WTC11 (cell line): ENCODE measurements around the gene GRM8. TPM values are rescaled to one million over a fixed set of nuclear protein-coding genes. Genes with fewer than 3 reads are reported as not detected.

ENCODE experiments used
- ATAC-seq: fragments of 200-7000 bp; cut with Tn5 transposase; 2 replicates; pipeline ENCODE4 v1.10.0; 2021; ENCODE audit warnings: mild to moderate bottlenecking, moderate library complexity
- CTCF ChIA-PET: fragments of 300-600 bp; sonication (Branson Sonifier 250); formaldehyde crosslinking; loops from one replicate; lab custom pipeline; 2021; ENCODE audit warnings: antibody characterized with exemption; lab: Charles Lee
- POLR2A ChIA-PET: fragments of 350-600 bp; sonication (Branson Sonifier 250); formaldehyde crosslinking; loops from one replicate; lab custom pipeline; 2021; ENCODE audit warnings: antibody characterized with exemption; lab: Charles Lee
- DNase-seq: peaks from one replicate; pipeline ENCODE4 v3.0.0; 2021; ENCODE audit warnings: low spot score
- H3K27ac Mint-ChIP-seq: 2 replicates; pipeline ENCODE4 v1.8.0; 2021; ENCODE audit warnings: mixed read lengths
- H3K27me3 Mint-ChIP-seq: 2 replicates; pipeline ENCODE4 v1.8.0; 2021; ENCODE audit warnings: low read depth, mild to moderate bottlenecking, moderate library complexity, mixed read lengths
- H3K36me3 Mint-ChIP-seq: 2 replicates; pipeline ENCODE4 v1.8.0; 2021; ENCODE audit warnings: mixed read lengths
- H3K4me1 Mint-ChIP-seq: 2 replicates; pipeline ENCODE4 v1.8.0; 2022; ENCODE audit warnings: mixed read lengths
- H3K4me3 Mint-ChIP-seq: 2 replicates; pipeline ENCODE4 v1.8.0; 2021; ENCODE audit warnings: mild to moderate bottlenecking, moderate library complexity, mixed read lengths
- H3K9me3 Mint-ChIP-seq: 2 replicates; pipeline ENCODE4 v1.8.0; 2021; ENCODE audit warnings: mixed read lengths
- ARID4B ChIP-seq: sonication (generic); formaldehyde crosslinking; IDR thresholded peaks from 2 replicates; pipeline ENCODE4 v1.8.0; 2023; ENCODE audit warnings: missing genetic modification reagents, mild to moderate bottlenecking, borderline replicate concordance
- ATF3 ChIP-seq: sonication (generic); formaldehyde crosslinking; conservative IDR thresholded peaks from 2 replicates; pipeline ENCODE4 v1.8.1; 2022; ENCODE audit warnings: mild to moderate bottlenecking, missing genetic modification reagents
- CBFB ChIP-seq: sonication (generic); formaldehyde crosslinking; IDR thresholded peaks from 2 replicates; pipeline ENCODE4 v1.8.1; 2022; ENCODE audit warnings: mild to moderate bottlenecking, low read depth, missing genetic modification reagents
- CDX4 ChIP-seq: fragments of 250-450 bp; sonication (Bioruptor Pico); IDR thresholded peaks from 2 replicates; pipeline ENCODE4 v1.9.0; 2021; ENCODE audit warnings: moderate library complexity, mild to moderate bottlenecking, inconsistent platforms, borderline replicate concordance
- CREM ChIP-seq: sonication (generic); formaldehyde crosslinking; IDR thresholded peaks from 2 replicates; pipeline ENCODE4 v1.8.1; 2022; ENCODE audit warnings: mild to moderate bottlenecking, missing genetic modification reagents, moderate library complexity
- E2F1 ChIP-seq: sonication (generic); formaldehyde crosslinking; IDR thresholded peaks from 2 replicates; pipeline ENCODE4 v1.8.0; 2022; ENCODE audit warnings: mild to moderate bottlenecking, missing genetic modification reagents
- FOXJ3 ChIP-seq: sonication (generic); formaldehyde crosslinking; IDR thresholded peaks from 2 replicates; pipeline ENCODE4 v1.9.0; 2021; ENCODE audit warnings: missing genetic modification reagents, mild to moderate bottlenecking, borderline replicate concordance
- GABPB1 ChIP-seq: sonication (generic); formaldehyde crosslinking; IDR thresholded peaks from 2 replicates; pipeline ENCODE4 v1.8.1; 2023; ENCODE audit warnings: mild to moderate bottlenecking, missing genetic modification reagents
- HMGA2 ChIP-seq: fragments of 250-450 bp; sonication (Bioruptor Pico); IDR thresholded peaks from 2 replicates; pipeline ENCODE4 v1.4.0; 2021; ENCODE audit warnings: mild to moderate bottlenecking, moderate library complexity
- HMGXB4 ChIP-seq: sonication (generic); formaldehyde crosslinking; IDR thresholded peaks from 2 replicates; pipeline ENCODE4 v1.8.1; 2023; ENCODE audit warnings: mild to moderate bottlenecking, moderate library complexity, missing genetic modification reagents
- IRF2 ChIP-seq: sonication (generic); formaldehyde crosslinking; IDR thresholded peaks from 2 replicates; pipeline ENCODE4 v1.8.0; 2022; ENCODE audit warnings: low read depth, missing genetic modification reagents, borderline replicate concordance
- NR2C2 ChIP-seq: sonication (generic); formaldehyde crosslinking; IDR thresholded peaks from 2 replicates; pipeline ENCODE4 v1.8.0; 2022; ENCODE audit warnings: mild to moderate bottlenecking, missing genetic modification reagents
- NR3C1 ChIP-seq: sonication (generic); formaldehyde crosslinking; conservative IDR thresholded peaks from 2 replicates; pipeline ENCODE4 v1.8.1; 2023; ENCODE audit warnings: low read depth, mild to moderate bottlenecking, missing genetic modification reagents
- OVOL2 ChIP-seq: fragments of 250-450 bp; sonication (Bioruptor Pico); IDR thresholded peaks from 2 replicates; pipeline ENCODE4 v1.9.0; 2021; ENCODE audit warnings: mild to moderate bottlenecking, borderline replicate concordance
- ZBTB43 ChIP-seq: sonication (generic); formaldehyde crosslinking; IDR thresholded peaks from 2 replicates; pipeline ENCODE4 v1.8.1; 2023; ENCODE audit warnings: mild to moderate bottlenecking, missing genetic modification reagents
- ZNF281 ChIP-seq: sonication (generic); formaldehyde crosslinking; IDR thresholded peaks from 2 replicates; pipeline ENCODE4 v1.8.0; 2023; ENCODE audit warnings: mild to moderate bottlenecking, missing genetic modification reagents
- ZNF396 ChIP-seq: fragments of 250-450 bp; sonication (Bioruptor Pico); IDR thresholded peaks from 2 replicates; pipeline ENCODE4 v1.8.0; 2021; ENCODE audit warnings: mild to moderate bottlenecking, moderate library complexity, borderline replicate concordance
- ZNF416 ChIP-seq: fragments of 250-450 bp; sonication (Bioruptor Pico); IDR thresholded peaks from 2 replicates; pipeline ENCODE4 v1.9.0; 2021; ENCODE audit warnings: mild to moderate bottlenecking, inconsistent platforms
- ZNF671 ChIP-seq: fragments of 250-450 bp; sonication (Bioruptor Pico); IDR thresholded peaks from 2 replicates; pipeline ENCODE4 v1.8.0; 2021; ENCODE audit warnings: mild to moderate bottlenecking
- total RNA-seq: library from RNA; stranded (reverse); gene quantifications from 3 replicates; pipeline ENCODE4 v1.2.3, GENCODE V29; 2021

The GRM8 gene
- total RNA-seq, 1 experiment from 2014 or later = 2.3 TPM

- Mint-ChIP-seq H3K4me1 (peaks cover 25% of the 10 kb centered on the region), H3K27ac (no peak overlapping the region), H3K27me3 (no peaks in the 10 kb centered on the region; the same call in 1 of the 2 replicates), H3K4me3 (peak overlapping the region; percentile 27), H3K36me3 (no peaks in the 10 kb centered on the region), H3K9me3 (no peaks in the 10 kb centered on the region)
- peak; percentile 91 for ATAC-seq
- ChIA-PET CTCF (interaction anchor here (0.8 to 2.1 kb wide), 9 partner anchors 10 to 121 kb away, joined by 3 to 7 read pairs (median 4); partner anchors contain the start of gene GRM8), POLR2A (no interaction called here)
- TF ChIP-seq ZNF416 (CRISPR knock-in tag) (no peak), HMGA2 (no peak), IRF2 (no peak), NR3C1 (CRISPR knock-in tag) (no peak), ATF3 (CRISPR knock-in tag) (no peak), CBFB (no peak), FOXJ3 (no peak), ARID4B (CRISPR knock-in tag) (no peak), NR2C2 (no peak), ZNF671 (CRISPR knock-in tag) (no peak), GABPB1 (CRISPR knock-in tag) (no peak), ZNF396 (CRISPR knock-in tag) (no peak), ZNF281 (CRISPR knock-in tag) (no peak), ZBTB43 (CRISPR knock-in tag) (no peak), HMGXB4 (CRISPR knock-in tag) (no peak), E2F1 (no peak), OVOL2 (CRISPR knock-in tag) (no peak), CREM (CRISPR knock-in tag) (no peak), CDX4 (CRISPR knock-in tag) (no peak)
- peak; percentile 22 for DNase-seq
Measured at GRCh38 chr7:127226685-127227374, 25.9 kb downstream of the GRM8 start.
